Measurements from ENCODE around the gene SEMA3B. TPM values are rescaled to one million over a fixed set of nuclear protein-coding genes. Genes with fewer than 3 reads are reported as not detected.

The SEMA3B gene
- total RNA-seq, 2 experiments from 2014 or later = 0.28 to 0.82 TPM

DNA sequence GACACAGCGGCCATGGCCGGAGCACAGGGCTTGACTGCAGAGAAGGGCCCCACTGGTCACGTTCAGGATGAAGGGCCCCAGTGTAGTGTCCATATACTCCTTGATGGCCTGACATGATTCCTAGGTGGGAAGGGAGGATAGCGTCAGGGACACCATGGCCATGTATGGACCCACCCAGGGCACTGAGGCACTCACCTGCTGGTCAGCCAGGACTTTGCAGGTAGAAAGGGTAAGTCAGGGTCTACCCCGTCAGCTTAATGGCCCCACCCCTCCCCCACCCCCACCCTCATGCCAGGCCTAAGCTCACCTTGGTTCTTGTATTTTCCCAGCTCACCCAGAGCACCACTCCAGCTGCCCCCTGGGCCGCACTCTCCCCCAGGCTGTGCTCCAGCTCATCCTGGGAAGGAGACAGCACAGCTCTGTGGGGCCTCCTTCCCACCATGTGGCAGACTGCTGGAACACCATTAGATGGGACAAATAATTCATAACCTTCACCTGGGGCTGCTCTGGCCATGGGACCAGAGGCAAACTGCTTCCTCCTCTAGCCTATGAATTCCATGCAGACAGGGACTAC is 31.8 kb downstream of the SEMA3B start:
- BruUV-seq (replicated peaks) = no TSS peak
- intact Hi-C loops (cut with micrococcal nuclease; ENCODE audit: unreplicated experiment) = no loop called here
- Histone ChIP-seq H3K4me3 (ENCODE audit: low read depth, low read length, poor library complexity, severe bottlenecking) (peak overlapping the region; percentile 78), H2AFZ (ENCODE audit: low read length) (no peak overlapping the region), H3K79me2 (ENCODE audit: insufficient read depth, low read depth, low read length) (no peaks in the 10 kb centered on the region), H3K9me2 (ENCODE audit: insufficient read depth, low read length) (no peaks in the 10 kb centered on the region), H4K20me1 (ENCODE audit: insufficient read depth, low read length) (no peaks in the 10 kb centered on the region), H3K9me3 (ENCODE audit: low read length) (no peaks in the 10 kb centered on the region), H3K4me1 (ENCODE audit: insufficient read depth, low read length, poor library complexity, severe bottlenecking) (peaks cover 19% of the 10 kb centered on the region), H3K36me3 (ENCODE audit: insufficient read depth, low read length) (no peaks in the 10 kb centered on the region), H3K4me2 (ENCODE audit: low read length) (peak overlapping the region; percentile 73; the same call in 1 of the 2 replicates), H3K27ac (ENCODE audit: low read depth, low read length, poor library complexity, severe bottlenecking) (no peak overlapping the region)
- CTCF ChIA-PET (ENCODE audit: unreplicated experiment) = interaction anchor here (0.6 kb wide), 2 partner anchors 67 to 106 kb away, joined by 3 read pairs; no protein-coding TSS in a partner anchor
- TF ChIP-seq EZH2phosphoT487 (IDR thresholded peaks at IDR 0.05; ENCODE audit: borderline replicate concordance, low read depth, low read length) = no peak
- TF ChIP-seq, protein P1, sequence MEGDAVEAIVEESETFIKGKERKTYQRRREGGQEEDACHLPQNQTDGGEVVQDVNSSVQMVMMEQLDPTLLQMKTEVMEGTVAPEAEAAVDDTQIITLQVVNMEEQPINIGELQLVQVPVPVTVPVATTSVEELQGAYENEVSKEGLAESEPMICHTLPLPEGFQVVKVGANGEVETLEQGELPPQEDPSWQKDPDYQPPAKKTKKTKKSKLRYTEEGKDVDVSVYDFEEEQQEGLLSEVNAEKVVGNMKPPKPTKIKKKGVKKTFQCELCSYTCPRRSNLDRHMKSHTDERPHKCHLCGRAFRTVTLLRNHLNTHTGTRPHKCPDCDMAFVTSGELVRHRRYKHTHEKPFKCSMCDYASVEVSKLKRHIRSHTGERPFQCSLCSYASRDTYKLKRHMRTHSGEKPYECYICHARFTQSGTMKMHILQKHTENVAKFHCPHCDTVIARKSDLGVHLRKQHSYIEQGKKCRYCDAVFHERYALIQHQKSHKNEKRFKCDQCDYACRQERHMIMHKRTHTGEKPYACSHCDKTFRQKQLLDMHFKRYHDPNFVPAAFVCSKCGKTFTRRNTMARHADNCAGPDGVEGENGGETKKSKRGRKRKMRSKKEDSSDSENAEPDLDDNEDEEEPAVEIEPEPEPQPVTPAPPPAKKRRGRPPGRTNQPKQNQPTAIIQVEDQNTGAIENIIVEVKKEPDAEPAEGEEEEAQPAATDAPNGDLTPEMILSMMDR (conservative IDR thresholded peaks at IDR 0.05; ENCODE audit: low read length) = no peak
- DNase-seq (ENCODE audit: low spot score) = no peak
- POLR2A ChIA-PET = no interaction called here

DNA sequence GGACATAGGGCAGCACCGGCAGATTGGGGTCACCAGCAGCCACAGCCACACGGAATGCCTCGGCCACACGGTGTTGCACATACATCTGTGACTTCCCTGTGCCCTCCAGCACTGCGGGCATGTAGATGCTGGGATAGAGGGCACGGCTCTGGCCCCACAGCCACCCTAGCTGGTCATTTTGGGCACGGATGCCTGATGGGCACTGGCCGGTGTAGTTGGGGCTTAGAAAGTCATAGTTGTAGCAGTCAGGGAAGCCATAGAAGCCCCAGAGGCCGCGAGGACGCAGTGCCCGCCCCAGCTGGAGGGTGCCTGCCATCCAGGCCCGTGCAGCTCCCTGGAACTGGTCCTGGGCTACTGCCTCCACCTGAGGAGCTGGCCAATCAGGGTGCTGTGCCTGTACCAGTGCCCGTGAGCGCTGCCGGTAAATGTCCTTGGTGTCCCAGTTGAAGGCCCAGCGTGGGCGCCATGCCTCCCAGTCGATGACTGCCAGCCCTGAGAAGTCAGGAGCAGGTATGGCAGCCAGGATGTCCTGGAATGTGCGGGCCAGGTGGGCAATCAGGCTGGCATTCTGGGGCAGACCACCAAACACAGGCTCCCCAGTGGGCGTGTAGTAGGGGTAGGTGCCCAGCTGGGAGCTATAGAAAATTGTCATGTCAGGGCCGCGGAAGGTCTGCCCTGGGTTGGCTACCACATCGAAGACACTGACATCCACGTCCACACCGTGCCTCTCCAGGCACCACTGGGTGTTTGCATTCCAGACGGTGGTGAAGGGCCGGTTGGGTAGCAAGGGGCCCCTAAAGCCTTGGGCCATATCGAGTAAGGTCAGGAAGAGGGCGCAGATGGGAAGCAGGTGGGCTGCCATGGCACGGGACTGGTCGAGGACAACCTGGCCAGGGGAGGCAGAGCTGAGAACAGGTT is 33.4 kb downstream of the SEMA3B start:
- no peak for DNase-seq (ENCODE audit: low spot score)
- CTCF ChIA-PET (ENCODE audit: unreplicated experiment) = no interaction called here
- H3K4me1 ChIP-seq (ENCODE audit: insufficient read depth, low read length, poor library complexity, severe bottlenecking) = peaks cover 19% of the 10 kb centered on the region

More for the DNA sequence above, 33.4 kb downstream of the SEMA3B start:
- H3K36me3 ChIP-seq (ENCODE audit: insufficient read depth, low read length) = no peaks in the 10 kb centered on the region
- POLR2A ChIA-PET = no interaction called here
- no peaks in the 10 kb centered on the region for H4K20me1 ChIP-seq (ENCODE audit: insufficient read depth, low read length)
- 0 out of 2 replicates have a peak, but pooled peaks cover 3% of the 10 kb centered on the region for H3K9me3 ChIP-seq (ENCODE audit: low read length)
- H2AFZ ChIP-seq (ENCODE audit: low read length) = no peak overlapping the region
- H3K79me2 ChIP-seq (ENCODE audit: insufficient read depth, low read depth, low read length) = no peaks in the 10 kb centered on the region
- no peaks in the 10 kb centered on the region for H3K9me2 ChIP-seq (ENCODE audit: insufficient read depth, low read length)
- H3K4me2 ChIP-seq (ENCODE audit: low read length) = no peak overlapping the region
- TF ChIP-seq, protein P1 (conservative IDR thresholded peaks at IDR 0.05; ENCODE audit: low read length) = no peak
- TF ChIP-seq EZH2phosphoT487 (IDR thresholded peaks at IDR 0.05; ENCODE audit: borderline replicate concordance, low read depth, low read length) = no peak
- intact Hi-C loops (cut with micrococcal nuclease; ENCODE audit: unreplicated experiment) = no loop called here
- H3K27ac ChIP-seq (ENCODE audit: low read depth, low read length, poor library complexity, severe bottlenecking) = no peak overlapping the region
- H3K4me3 ChIP-seq (ENCODE audit: low read depth, low read length, poor library complexity, severe bottlenecking) = no peak overlapping the region
- no TSS peak for BruUV-seq (replicated peaks)
